Thoracic aorta (tissue), 2 donors: Measurements from ENCODE around the gene TFF2. TPM values are rescaled to one million over a fixed set of nuclear protein-coding genes. Genes with fewer than 3 reads are reported as not detected.

ENCODE experiments used
- ATAC-seq: fragments of 150-250 bp; one replicate; pipeline ENCODE4 v1.8.0; 2017; ENCODE audit warnings: low read depth; ENCODE audit not compliant: insufficient number of reproducible peaks, low FRiP score
- DNase-seq: peaks from one replicate; pipeline ENCODE4 v3.0.0-alpha.2; 2020; ENCODE audit warnings: low spot score
- H3K27ac ChIP-seq, 2 donors: fragments of 200-600 bp; sonication (generic); 1 replicate in 1 of 2; 2 replicates in 1 of 2; pipeline ENCODE4 v1.5.1; 2016; ENCODE audit warnings: mild to moderate bottlenecking in 2 of 2, moderate library complexity in 2 of 2
- H3K27me3 ChIP-seq: fragments of 200-600 bp; sonication (generic); replicated peaks from 2 replicates; pipeline ENCODE4 v1.6.0; 2016; ENCODE audit warnings: mild to moderate bottlenecking; ENCODE audit not compliant: insufficient read depth
- H3K36me3 ChIP-seq: fragments of 200-600 bp; sonication (generic); one replicate; pipeline ENCODE4 v1.5.1; 2016
- H3K4me1 ChIP-seq, 2 donors: fragments of 200-600 bp; sonication (generic); 1 replicate in 1 of 2; 2 replicates in 1 of 2; pipeline versions ENCODE4 v1.5.1 to v1.6.0; 2016; ENCODE audit warnings: low read depth in 2 of 2, mild to moderate bottlenecking in 1 of 2; ENCODE audit not compliant: control insufficient read depth in 1 of 2
- H3K4me3 ChIP-seq: fragments of 200-600 bp; sonication (generic); 2 replicates; pipeline ENCODE4 v1.5.1; 2016; ENCODE audit warnings: mild to moderate bottlenecking
- H3K9me3 ChIP-seq: fragments of 200-600 bp; sonication (generic); 2 replicates; pipeline ENCODE4 v1.5.1; 2016
- CTCF ChIP-seq: fragments of 200-600 bp; sonication (generic); IDR thresholded peaks from one replicate; pipeline ENCODE4 v1.5.1; 2019; ENCODE audit warnings: antibody characterized with exemption
- total RNA-seq, 2 donors: library from RNA; depleted of rRNA; stranded (reverse); fragments of >200 nt; gene quantifications; one replicate each; pipeline versions ENCODE4 v1.1.0 to v1.2.3, GENCODE V29; 2016

Gene TFF2
- total RNA-seq, 2 donors from 2014 or later, result 17.0 TPM; not detected in 1

GRCh38 chr21:42395905-42396651 is 45.3 kb upstream of the TFF2 start, which contains the start of gene TMPRSS3:
Gene TMPRSS3 (minus strand): TSS chr21:42396052. CDS start chr21:42395417, 635 bp downstream.
- Histone ChIP-seq H3K36me3 (no peaks in the 10 kb centered on the region), H3K27ac (no peak within 1 kb of the TSS), H3K27me3 (no peaks in the 10 kb centered on the region), H3K4me1 (no peaks in the 10 kb centered on the region), H3K9me3 (no peaks in the 10 kb centered on the region), H3K4me3 (no peak within 1 kb of the TSS)
- DNase-seq (no peak), ATAC-seq (no peak)
- no peak for TF ChIP-seq CTCF

- ATAC-seq (no peak), DNase-seq (no peak)
- no peak for TF ChIP-seq CTCF
- no peak overlapping the region for H3K27ac ChIP-seq
- H3K36me3 ChIP-seq, result no peaks in the 10 kb centered on the region
- H3K27me3 ChIP-seq, result no peaks in the 10 kb centered on the region
- no peaks in the 10 kb centered on the region for H3K9me3 ChIP-seq
- no peaks in the 10 kb centered on the region for H3K4me1 ChIP-seq
- no peak overlapping the region for H3K4me3 ChIP-seq
These were observed 44.5 kb upstream of the TFF2 start for GRCh38 chr21:42395302-42395701.

DNA sequence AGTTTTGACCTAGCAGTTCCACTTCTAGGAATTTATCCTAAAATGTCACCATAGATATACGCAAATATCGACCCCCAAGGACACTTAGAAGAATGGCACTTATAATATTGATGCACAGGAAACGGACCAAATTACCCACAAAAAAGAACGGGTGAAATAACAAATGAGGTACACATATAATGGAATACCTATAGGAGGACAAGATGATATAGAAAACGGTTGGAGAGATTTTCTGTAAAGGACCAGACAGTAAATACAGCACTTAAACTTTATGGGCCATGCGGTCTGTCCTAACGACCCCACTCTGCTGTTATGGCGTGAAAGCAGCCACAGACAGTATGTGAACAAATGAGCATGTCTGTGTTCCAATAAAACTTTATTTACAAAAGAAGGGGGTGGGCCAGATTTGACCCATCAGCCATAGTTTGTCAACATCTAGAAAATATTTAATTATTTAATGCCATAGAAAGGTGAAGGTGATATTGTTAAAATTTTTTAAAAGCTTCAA is 42.7 kb upstream of the TFF2 start:
- DNase-seq (no peak), ATAC-seq (no peak)
- H3K4me3 ChIP-seq, result no peak overlapping the region
- H3K36me3 ChIP-seq, result no peaks in the 10 kb centered on the region
- no peaks in the 10 kb centered on the region for H3K27me3 ChIP-seq
- no peaks in the 10 kb centered on the region for H3K9me3 ChIP-seq
- no peak for TF ChIP-seq CTCF
- H3K4me1 ChIP-seq, result no peaks in the 10 kb centered on the region
- no peak overlapping the region for H3K27ac ChIP-seq

- Histone ChIP-seq H3K4me1 (no peaks in the 10 kb centered on the region), H3K36me3 (no peaks in the 10 kb centered on the region), H3K4me3 (no peak overlapping the region), H3K9me3 (no peaks in the 10 kb centered on the region), H3K27ac (no peak overlapping the region), H3K27me3 (no peaks in the 10 kb centered on the region)
- no peak for DNase-seq
- ATAC-seq, result no peak
- no peak for TF ChIP-seq CTCF
These were observed 42.1 kb upstream of the TFF2 start for GRCh38 chr21:42392731-42393442.

- ATAC-seq, result no peak
- TF ChIP-seq CTCF, result no peak
- Histone ChIP-seq H3K4me3 (no peak overlapping the region), H3K27ac (no peak overlapping the region), H3K36me3 (no peaks in the 10 kb centered on the region), H3K9me3 (no peaks in the 10 kb centered on the region), H3K4me1 (no peaks in the 10 kb centered on the region), H3K27me3 (no peaks in the 10 kb centered on the region)
- no peak for DNase-seq
These were observed 40.5 kb upstream of the TFF2 start for GRCh38 chr21:42391297-42391696.
